H1 (cell line): ENCODE results near the gene PARD3. TPM values are rescaled to one million over a fixed set of nuclear protein-coding genes. Genes with fewer than 3 reads are reported as not detected.
A peak's percentile ranks its signal among the peaks of the same experiment; 100 is the strongest.

Experiments used
- CTCF ChIA-PET: fragments of 300-600 bp; sonication (Branson Sonifier 250); formaldehyde crosslinking; loops from one replicate; lab custom pipeline; 2021; ENCODE audit not compliant: partially characterized antibody; lab: Charles Lee
- POLR2A ChIA-PET: fragments of 300-600 bp; sonication (Branson Sonifier 250); formaldehyde crosslinking; loops from one replicate; lab custom pipeline; 2021; ENCODE audit warnings: inconsistent platforms; ENCODE audit not compliant: partially characterized antibody; lab: Charles Lee
- DNase-seq, 2 experiments: peaks; one replicate each; pipeline versions ENCODE4 v3.0.0 to v3.0.0-alpha.2; 2010 to 2022; ENCODE audit warnings: low spot score in 2 of 2, low read depth in 1 of 2, mixed read lengths in 1 of 2
- FAIRE-seq: peaks from 2 replicates; lab custom pipeline; 2011; peaks lifted over from hg19 to GRCh38; lab: Jason Lieb, UNC
- H2AFZ ChIP-seq: 2 replicates; pipeline ENCODE4 v1.8.1; 2012; ENCODE audit warnings: low read length, inconsistent platforms
- H2AK5ac ChIP-seq: 2 replicates; pipeline ENCODE4 v1.6.1; 2013; ENCODE audit warnings: low read depth, low read length
- H2BK120ac ChIP-seq: replicated peaks from 2 replicates; pipeline ENCODE3; 2013; ENCODE audit warnings: low read depth, low read length, inconsistent platforms
- H2BK12ac ChIP-seq: 2 replicates; pipeline ENCODE4 v1.6.1; 2013; ENCODE audit warnings: low read depth, low read length
- H2BK15ac ChIP-seq: 2 replicates; pipeline ENCODE4 v1.6.1; 2013; ENCODE audit warnings: low read length
- H2BK20ac ChIP-seq: 2 replicates; pipeline ENCODE4 v1.6.1; 2013; ENCODE audit warnings: low read length
- H2BK5ac ChIP-seq: 2 replicates; pipeline ENCODE4 v1.6.1; 2013; ENCODE audit warnings: low read depth, low read length
- H3K14ac ChIP-seq: 2 replicates; pipeline ENCODE4 v1.6.1; 2013; ENCODE audit warnings: inconsistent platforms; ENCODE audit not compliant: insufficient read length
- H3K18ac ChIP-seq: 2 replicates; pipeline ENCODE4 v1.6.1; 2013; ENCODE audit warnings: low read length; ENCODE audit errors: extremely low read depth
- H3K23ac ChIP-seq: 2 replicates; pipeline ENCODE4 v1.6.1; 2013; ENCODE audit warnings: inconsistent platforms; ENCODE audit not compliant: insufficient read length
- H3K23me2 ChIP-seq: 2 replicates; pipeline ENCODE4 v1.6.1; 2013; ENCODE audit warnings: low read depth, low read length
- H3K27ac ChIP-seq: 2 replicates; pipeline ENCODE4 v1.6.1; 2011; ENCODE audit warnings: low read depth, low read length, inconsistent platforms
- H3K27me3 ChIP-seq, 4 experiments: replicated peaks in 1 of 4; 1 replicate in 1 of 4; 2 replicates in 3 of 4; pipeline versions ENCODE4 v1.6.1 to v1.8.1; 2011 to 2013; ENCODE audit warnings: low read length in 3 of 4, mild to moderate bottlenecking in 3 of 4, inconsistent platforms in 2 of 4, mixed read lengths in 2 of 4, moderate library complexity in 1 of 4; ENCODE audit not compliant: control insufficient read depth in 3 of 4, insufficient read depth in 3 of 4; ENCODE audit errors: extremely low read depth in 1 of 4
- H3K36me3 ChIP-seq, 4 experiments: 2 replicates each; pipeline versions ENCODE4 v1.6.1 to v1.8.1; 2011 to 2013; ENCODE audit warnings: mild to moderate bottlenecking in 4 of 4, low read length in 3 of 4, moderate library complexity in 2 of 4, control low read depth in 1 of 4, inconsistent platforms in 1 of 4; ENCODE audit not compliant: insufficient read depth in 4 of 4, control insufficient read depth in 2 of 4
- H3K4ac ChIP-seq: replicated peaks from 2 replicates; pipeline ENCODE3; 2013; ENCODE audit warnings: low read length, low read depth, mixed read lengths, inconsistent platforms; ENCODE audit not compliant: insufficient read length
- H3K4me1 ChIP-seq, 4 experiments: replicated peaks in 1 of 4; 1 replicate in 1 of 4; 2 replicates in 3 of 4; pipeline versions ENCODE4 v1.6.1 to v1.8.1; 2011 to 2013; ENCODE audit warnings: low read length in 3 of 4, inconsistent platforms in 2 of 4, mixed read lengths in 1 of 4; ENCODE audit not compliant: insufficient read depth in 4 of 4, control insufficient read depth in 3 of 4
- H3K4me2 ChIP-seq, 2 experiments: 2 replicates each; pipeline versions ENCODE4 v1.6.1 to v1.8.1; 2011 to 2013; ENCODE audit warnings: low read depth in 2 of 2, low read length in 2 of 2, control low read depth in 1 of 2, inconsistent platforms in 1 of 2, mild to moderate bottlenecking in 1 of 2; ENCODE audit not compliant: insufficient read depth in 1 of 2
- H3K4me3 ChIP-seq, 4 experiments: fragments of 200-600, 300-600 bp in 1 of 4; sonication (generic), shearing (Covaris generic), sonication (Bioruptor Twin) in 1 of 4; 2 replicates each; pipeline versions ENCODE4 v1.5.1 to v1.8.1; 2011 to 2016; ENCODE audit warnings: low read length in 4 of 4, low read depth in 3 of 4, control low read depth in 2 of 4, inconsistent platforms in 2 of 4, mild to moderate bottlenecking in 2 of 4, mixed read lengths in 1 of 4, moderate library complexity in 1 of 4; ENCODE audit not compliant: insufficient read depth in 2 of 4; ENCODE audit errors: extremely low read depth in 1 of 4
- H3K56ac ChIP-seq: replicated peaks from 2 replicates; pipeline ENCODE3; 2013; ENCODE audit warnings: low read depth, mild to moderate bottlenecking, mixed read lengths, low read length, inconsistent platforms; ENCODE audit not compliant: insufficient read length
- H3K79me1 ChIP-seq: 2 replicates; pipeline ENCODE4 v1.6.1; 2013; ENCODE audit warnings: low read depth, low read length, control low read depth
- H3K79me2 ChIP-seq, 2 experiments: 2 replicates each; pipeline versions ENCODE4 v1.6.1 to v1.8.1; 2012 to 2013; ENCODE audit warnings: low read length in 2 of 2, mild to moderate bottlenecking in 2 of 2, inconsistent platforms in 1 of 2; ENCODE audit not compliant: insufficient read depth in 2 of 2, control insufficient read depth in 1 of 2
- H3K9ac ChIP-seq, 4 experiments: replicated peaks in 1 of 4; 1 replicate in 1 of 4; 2 replicates in 3 of 4; pipeline versions ENCODE4 v1.6.1 to v1.8.1; 2011 to 2013; ENCODE audit warnings: low read depth in 3 of 4, low read length in 3 of 4, control low read depth in 2 of 4, mild to moderate bottlenecking in 2 of 4, moderate library complexity in 2 of 4, inconsistent platforms in 1 of 4; ENCODE audit errors: extremely low read depth in 1 of 4
- H3K9me3 ChIP-seq, 2 experiments: 2 replicates each; pipeline versions ENCODE4 v1.6.1 to v1.8.1; 2012 to 2013; ENCODE audit warnings: mild to moderate bottlenecking in 2 of 2, moderate library complexity in 2 of 2, control low read depth in 1 of 2, inconsistent platforms in 1 of 2, low read depth in 1 of 2, low read length in 1 of 2, mixed read lengths in 1 of 2; ENCODE audit not compliant: insufficient read depth in 2 of 2
- H4K20me1 ChIP-seq, 2 experiments: replicated peaks in 1 of 2; 2 replicates each; pipeline versions ENCODE3 to v1.8.1; 2011 to 2013; ENCODE audit warnings: inconsistent platforms in 2 of 2, low read length in 2 of 2, mild to moderate bottlenecking in 1 of 2; ENCODE audit not compliant: insufficient read depth in 2 of 2, control insufficient read depth in 1 of 2
- H4K5ac ChIP-seq: 2 replicates; pipeline ENCODE4 v1.6.1; 2013; ENCODE audit warnings: low read length, low read depth, mixed read lengths, inconsistent platforms; ENCODE audit not compliant: insufficient read length
- H4K8ac ChIP-seq: 2 replicates; pipeline ENCODE4 v1.8.0; 2013; ENCODE audit warnings: mild to moderate bottlenecking, moderate library complexity, low read length, inconsistent platforms; ENCODE audit not compliant: insufficient read depth; ENCODE audit errors: extremely low read depth
- H4K91ac ChIP-seq: replicated peaks from 2 replicates; pipeline ENCODE3; 2013; ENCODE audit warnings: low read length, mixed read lengths, inconsistent platforms; ENCODE audit not compliant: insufficient read length
- BCL11A ChIP-seq, 2 experiments: IDR thresholded peaks; one replicate each; pipeline ENCODE4 v1.6.1; 2011; ENCODE audit warnings: low read depth in 2 of 2, low read length in 2 of 2, mild to moderate bottlenecking in 2 of 2
- BRCA1 ChIP-seq: IDR thresholded peaks from 2 replicates; pipeline ENCODE4 v1.6.1; 2012; ENCODE audit warnings: low read depth, low read length, improper control_type of control experiment
- CHD1 ChIP-seq: IDR thresholded peaks from 2 replicates; pipeline ENCODE4 v1.6.1; 2012; ENCODE audit warnings: low read depth, low read length, improper control_type of control experiment
- CHD2 ChIP-seq: IDR thresholded peaks from 2 replicates; pipeline ENCODE4 v1.6.1; 2012; ENCODE audit warnings: low read length, improper control_type of control experiment
- POLR2A ChIP-seq, 2 experiments: IDR thresholded peaks; 1 replicate in 1 of 2; 2 replicates in 1 of 2; pipeline ENCODE4 v1.6.1; 2011; ENCODE audit warnings: low read depth in 2 of 2, low read length in 2 of 2, mild to moderate bottlenecking in 2 of 2; ENCODE audit errors: control extremely low read depth in 1 of 2
- RFX5 ChIP-seq: IDR thresholded peaks from 2 replicates; pipeline ENCODE4 v1.6.1; 2011; ENCODE audit warnings: low read depth, low read length, improper control_type of control experiment, borderline replicate concordance
- RNF2 ChIP-seq: fragments of 200-900, 300-1000 bp; sonication (generic); IDR thresholded peaks from 2 replicates; pipeline ENCODE4 v1.7.1; 2016; ENCODE audit warnings: borderline replicate concordance, low read depth, mild to moderate bottlenecking, antibody characterized with exemption, low read length; ENCODE audit not compliant: poor library complexity, severe bottlenecking; ENCODE audit errors: missing control alignments
- SP1 ChIP-seq: IDR thresholded peaks from 2 replicates; pipeline ENCODE4 v1.6.1; 2011; ENCODE audit warnings: low read depth, low read length
- SUZ12 ChIP-seq: fragments of 200-600 bp; sonication (generic); IDR thresholded peaks from 2 replicates; pipeline ENCODE4 v1.6.1; 2012; ENCODE audit warnings: mild to moderate bottlenecking, inconsistent platforms, low read length, moderate library complexity, mixed read lengths
- TAF7 ChIP-seq: optimal IDR thresholded peaks from 2 replicates; pipeline ENCODE3; 2011; ENCODE audit warnings: low read depth, mild to moderate bottlenecking, inconsistent platforms, low read length, moderate library complexity, borderline replicate concordance
- TEAD4 ChIP-seq: IDR thresholded peaks from 2 replicates; pipeline ENCODE4 v1.6.1; 2012; ENCODE audit warnings: low read depth, low read length, inconsistent platforms, mixed read lengths
- WGBS, 2 experiments: shearing (Covaris generic) in 1 of 2; methylation state at CpG; one replicate each; pipeline versions ENCODE4 v1.1.6 to v1.1.7; 2013 to 2015; ENCODE audit warnings: low lambda C conversion rate in 2 of 2, mixed read lengths in 2 of 2, inconsistent platforms in 1 of 2, low coverage in 1 of 2, missing lambda C conversion rate in 1 of 2; ENCODE audit not compliant: insufficient replicate concordance in 2 of 2, insufficient coverage in 1 of 2, insufficient read length in 1 of 2; ENCODE audit errors: extremely low coverage in 1 of 2, missing lambda C conversion rate in 1 of 2; 5-methylcytosine and 5-hydroxymethylcytosine counted together
- polyA plus RNA-seq, 7 experiments: library from polyadenylated mRNA; depleted of rRNA in 3 of 7; stranded (reverse) in 5 of 7; unstranded in 2 of 7; fragments of >200 nt in 5 of 7; fragments of 200-250 nt in 2 of 7; gene quantifications; 1 replicate in 5 of 7; 2 replicates in 1 of 7; 4 replicates in 1 of 7; pipeline versions ENCODE4 v1.2.1 to v1.2.3, GENCODE V29; 2011 to 2013; ENCODE audit warnings: missing spikeins in 2 of 7, mixed read lengths in 2 of 7
- total RNA-seq: library from RNA; stranded (reverse); fragmentation: NEBNext Ultra II Directional; extraction: Animal tissue kit (Norgen Biotek cat#: 25700); gene quantifications from 2 replicates; pipeline ENCODE4 v1.2.1, GENCODE V29; 2021
- TF ChIP-seq, protein P1 (sequence below): IDR thresholded peaks from 2 replicates; pipeline ENCODE4 v1.6.1; 2012; ENCODE audit warnings: inconsistent platforms

Gene PARD3
- total and polyA plus RNA-seq, 2 of the 8 experiments (the other 6 are each of a cell fraction or from before 2014, with no cell fraction given), result 19.7 to 49.1 TPM

DNA sequence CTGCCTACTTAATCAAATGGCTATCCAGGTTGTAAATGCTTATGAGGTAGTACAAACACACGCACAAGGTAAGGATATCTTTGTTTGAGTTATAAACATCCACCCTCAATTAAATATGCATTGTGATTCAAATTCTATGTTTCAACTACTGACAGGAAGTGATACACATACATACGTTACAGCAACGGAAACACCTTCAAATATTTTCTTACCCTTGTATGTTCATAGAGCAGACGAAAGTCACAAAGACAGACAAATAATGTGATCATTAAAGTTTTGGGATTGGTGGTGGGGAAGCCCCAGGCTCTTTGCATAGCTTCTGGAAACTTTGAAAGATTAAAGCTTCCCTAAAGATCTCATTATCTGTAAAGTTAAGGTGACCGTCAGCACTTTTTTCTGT, 521.0 kb downstream of the PARD3 start:
- peak overlapping the region in 1 of 2 experiments; percentile 14; a peak in 2 of 4 replicates for H3K4me2 ChIP-seq
- H3K4me3 ChIP-seq, result no peak overlapping the region
- no peak overlapping the region for H3K23ac ChIP-seq
- H2AK5ac ChIP-seq, result no peak overlapping the region
- no peak overlapping the region for H2BK20ac ChIP-seq
- H3K23me2 ChIP-seq, result no peaks in the 10 kb centered on the region
- no peak overlapping the region for H2BK12ac ChIP-seq
- H3K27ac ChIP-seq, result no peak overlapping the region
- H2BK5ac ChIP-seq, result no peak overlapping the region
- CTCF ChIA-PET, result interaction anchor here (1.3 kb wide), 1 partner anchor 10 kb away, joined by 3 read pairs; no protein-coding TSS in a partner anchor
- TF ChIP-seq TAF7, result no peak
- no peak for TF ChIP-seq BCL11A (IDR thresholded peaks at IDR 0.05; ENCODE audit: low read depth in 2 of 2, low read length in 2 of 2)
- no peak for TF ChIP-seq CHD2
- no peak for TF ChIP-seq CHD1
- TF ChIP-seq BRCA1, result no peak
- TF ChIP-seq SP1, result no peak
- TF ChIP-seq POLR2A (IDR thresholded peaks at IDR 0.05; ENCODE audit: control extremely low read depth in 1 of 2, low read depth in 2 of 2, low read length in 2 of 2), result no peak; a peak in 1 of 3 replicates
- no peak for TF ChIP-seq RFX5
- TF ChIP-seq, protein P1, sequence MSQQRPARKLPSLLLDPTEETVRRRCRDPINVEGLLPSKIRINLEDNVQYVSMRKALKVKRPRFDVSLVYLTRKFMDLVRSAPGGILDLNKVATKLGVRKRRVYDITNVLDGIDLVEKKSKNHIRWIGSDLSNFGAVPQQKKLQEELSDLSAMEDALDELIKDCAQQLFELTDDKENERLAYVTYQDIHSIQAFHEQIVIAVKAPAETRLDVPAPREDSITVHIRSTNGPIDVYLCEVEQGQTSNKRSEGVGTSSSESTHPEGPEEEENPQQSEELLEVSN, result no peak
- no peak for TF ChIP-seq TEAD4
- TF ChIP-seq SUZ12, result no peak
- no peak for TF ChIP-seq RNF2
- TF ChIP-seq, all 59 proteins: peak for 0
- Histone ChIP-seq H4K5ac (no peak overlapping the region), H3K18ac (no peak overlapping the region), H4K8ac (no peak overlapping the region), H3K4me1 (peaks cover 0 to 7% (median 3%) of the 10 kb centered on the region in 4 experiments; a peak in 4 of 7 replicates), H2AFZ (no peak overlapping the region), H4K91ac (no peak overlapping the region), H3K4ac (no peak overlapping the region), H2BK15ac (no peak overlapping the region), H2BK120ac (no peak overlapping the region), H3K27me3 (no peaks in the 10 kb centered on the region), H3K79me1 (no peaks in the 10 kb centered on the region), H4K20me1 (no peaks in the 10 kb centered on the region), H3K79me2 (no peaks in the 10 kb centered on the region), H3K56ac (no peak overlapping the region), H3K36me3 (no peaks in the 10 kb centered on the region), H3K9me3 (no peaks in the 10 kb centered on the region), H3K14ac (no peak overlapping the region), H3K9ac (no peak overlapping the region)
- WGBS, 2 experiments, result 66% methylated on average over 5 of the region's 5 CpGs; no CpG with 5 or more reads in 1 of the 2 experiments
- POLR2A ChIA-PET, result no interaction called here
- FAIRE-seq (no peak), DNase-seq (no peak)
